Tibial nerve (tissue), 4 donors: Measurements from ENCODE around the gene RAD1. TPM values are rescaled to one million over a fixed set of nuclear protein-coding genes. Genes with fewer than 3 reads are reported as not detected.

Source experiments
- DNase-seq, 2 donors: peaks; one replicate each; pipeline ENCODE4 v3.0.0-alpha.2; 2019; ENCODE audit warnings: low spot score in 2 of 2
- H3K27ac ChIP-seq, 4 donors: fragments of 200-600 bp; sonication (generic) in 3 of 4; one replicate each; pipeline ENCODE4 v1.5.1; 2017 to 2019; ENCODE audit warnings: mild to moderate bottlenecking in 1 of 4
- H3K27me3 ChIP-seq, 2 donors: fragments of 200-600 bp; sonication (generic) in 1 of 2; one replicate each; pipeline versions ENCODE4 v1.5.1 to v1.6.0; 2017 to 2019
- H3K36me3 ChIP-seq, 3 donors: fragments of 200-600 bp; sonication (generic); one replicate each; pipeline ENCODE4 v1.5.1; 2018 to 2019
- H3K4me1 ChIP-seq, 4 donors: fragments of 200-600 bp; sonication (generic) in 3 of 4; one replicate each; pipeline ENCODE4 v1.5.1; 2017 to 2019
- H3K4me3 ChIP-seq, 4 donors: fragments of 200-600 bp; sonication (generic) in 3 of 4; one replicate each; pipeline ENCODE4 v1.5.1; 2017 to 2019; ENCODE audit warnings: mild to moderate bottlenecking in 1 of 4, moderate library complexity in 1 of 4
- H3K9me3 ChIP-seq, 4 donors: fragments of 200-600 bp; sonication (generic) in 3 of 4; one replicate each; pipeline ENCODE4 v1.5.1; 2017 to 2019
- EP300 ChIP-seq, 2 donors: sonication (generic); formaldehyde crosslinking; IDR thresholded peaks; one replicate each; pipeline ENCODE4 v1.6.1; 2017; ENCODE audit warnings: antibody characterized with exemption in 2 of 2, mild to moderate bottlenecking in 1 of 2
- POLR2A ChIP-seq, 2 donors: fragments of 450-650 bp; IDR thresholded peaks; one replicate each; pipeline ENCODE4 v1.6.1; 2017; ENCODE audit warnings: antibody characterized with exemption in 2 of 2, mild to moderate bottlenecking in 2 of 2, moderate library complexity in 2 of 2
- WGBS, 2 donors: methylation state at CpG; one replicate each; pipeline ENCODE4 v1.1.5; 2018; 5-methylcytosine and 5-hydroxymethylcytosine counted together
- total RNA-seq, 4 donors: library from RNA; depleted of rRNA; stranded (reverse); fragments of >200 nt; gene quantifications; one replicate each; pipeline ENCODE4 v1.1.0, GENCODE V29; 2016
- TF ChIP-seq, protein P1 (sequence below), 5 experiments: fragments of 200-600 bp in 3 of 5; fragments of 450-650 bp in 2 of 5; sonication (generic) in 3 of 5; IDR thresholded peaks; one replicate each; pipeline ENCODE4 v1.5.1; 2016 to 2019; ENCODE audit warnings: antibody characterized with exemption in 5 of 5, mild to moderate bottlenecking in 3 of 5, moderate library complexity in 2 of 5

Gene RAD1, protein sequence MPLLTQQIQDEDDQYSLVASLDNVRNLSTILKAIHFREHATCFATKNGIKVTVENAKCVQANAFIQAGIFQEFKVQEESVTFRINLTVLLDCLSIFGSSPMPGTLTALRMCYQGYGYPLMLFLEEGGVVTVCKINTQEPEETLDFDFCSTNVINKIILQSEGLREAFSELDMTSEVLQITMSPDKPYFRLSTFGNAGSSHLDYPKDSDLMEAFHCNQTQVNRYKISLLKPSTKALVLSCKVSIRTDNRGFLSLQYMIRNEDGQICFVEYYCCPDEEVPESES
- total RNA-seq, result 10 to 100 TPM; 12.3 to 22.3 (median 16.7) TPM

DNA sequence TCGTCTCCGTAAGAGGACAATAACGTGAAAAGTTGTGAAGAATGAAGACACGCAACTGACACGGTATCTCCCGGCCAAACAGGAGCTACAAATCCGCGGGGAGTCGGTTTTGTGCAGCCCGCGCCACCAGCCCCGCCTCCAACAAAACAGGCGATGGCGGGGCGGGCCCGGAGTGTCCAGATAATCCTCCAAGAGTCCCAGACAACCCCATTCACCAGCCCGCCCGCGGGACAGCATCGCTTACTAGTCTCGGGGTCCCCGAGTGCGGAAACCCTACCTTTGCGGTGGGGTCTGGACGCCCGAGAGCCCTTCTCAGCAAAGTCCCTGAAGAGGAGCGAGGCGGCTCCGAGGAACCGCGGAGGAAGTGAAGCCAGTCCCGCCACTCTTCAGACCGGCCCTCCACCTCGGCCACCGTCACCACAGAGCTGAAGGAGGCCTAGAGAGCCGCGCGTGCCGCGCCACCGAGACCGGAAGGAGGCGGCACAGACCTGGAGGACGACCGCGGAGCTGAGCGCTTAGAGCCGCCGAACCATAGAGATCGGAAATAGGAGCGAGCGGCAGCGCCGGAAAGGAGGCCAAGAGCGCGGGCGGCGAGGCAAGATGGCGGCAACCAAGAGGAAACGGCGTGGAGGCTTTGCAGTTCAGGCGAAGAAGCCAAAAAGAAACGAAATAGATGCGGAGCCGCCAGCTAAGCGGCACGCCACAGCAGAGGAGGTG lies at the start of gene RAD1, which contains the start of gene BRIX1:
Gene RAD1, minus strand, starts transcription at position 366 of the 717 bp plus-strand sequence. CDS start 612 bp downstream, outside the sequence.
Gene BRIX1, plus strand, starts transcription at position 573 of the 717 bp plus-strand sequence. Its CDS starts 28 bp downstream, at position 601.
- Histone ChIP-seq H3K4me1 (peaks cover 0 to 42% (median 25%) of the 10 kb centered on the region in 4 donors), H3K27ac (peak within 1 kb of the TSS; percentile 47 to 94 (median 86))

DNA sequence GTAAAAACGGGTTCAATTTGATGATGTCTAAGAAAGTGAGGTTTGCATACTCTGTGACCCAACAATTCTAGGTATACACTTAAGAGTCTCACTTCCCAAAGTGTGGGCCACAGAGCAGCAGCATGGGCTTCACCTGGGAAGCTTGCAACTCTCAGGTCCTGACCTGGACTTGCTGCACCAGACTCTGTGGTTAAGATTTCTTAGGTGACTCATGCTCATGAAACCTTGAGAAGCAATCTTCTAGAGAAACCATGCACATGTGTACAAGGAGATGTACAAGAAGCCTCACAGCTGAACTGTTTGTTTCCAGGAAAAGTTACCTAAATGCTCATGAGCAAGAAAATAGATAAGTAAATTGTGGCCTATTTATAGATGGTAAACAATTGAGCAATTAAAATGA lies 44.0 kb upstream of the RAD1 start:
- Histone ChIP-seq H3K9me3 (no peaks in the 10 kb centered on the region), H3K4me1 (peaks cover 0 to 6% (median 0%) of the 10 kb centered on the region in 4 donors), H3K36me3 (peaks cover 0 to 12% (median 0%) of the 10 kb centered on the region in 3 donors), H3K27ac (peak overlapping the region in 1 of 4 donors; percentile 16), H3K4me3 (no peak overlapping the region), H3K27me3 (no peaks in the 10 kb centered on the region)
- DNase-seq, result no peak
- WGBS, 2 donors, result 88 to 96% methylated on average over 1 of the region's 1 CpG
- TF ChIP-seq POLR2A (IDR thresholded peaks at IDR 0.05) (no peak), EP300 (IDR thresholded peaks at IDR 0.05) (no peak)
- TF ChIP-seq, protein P1, sequence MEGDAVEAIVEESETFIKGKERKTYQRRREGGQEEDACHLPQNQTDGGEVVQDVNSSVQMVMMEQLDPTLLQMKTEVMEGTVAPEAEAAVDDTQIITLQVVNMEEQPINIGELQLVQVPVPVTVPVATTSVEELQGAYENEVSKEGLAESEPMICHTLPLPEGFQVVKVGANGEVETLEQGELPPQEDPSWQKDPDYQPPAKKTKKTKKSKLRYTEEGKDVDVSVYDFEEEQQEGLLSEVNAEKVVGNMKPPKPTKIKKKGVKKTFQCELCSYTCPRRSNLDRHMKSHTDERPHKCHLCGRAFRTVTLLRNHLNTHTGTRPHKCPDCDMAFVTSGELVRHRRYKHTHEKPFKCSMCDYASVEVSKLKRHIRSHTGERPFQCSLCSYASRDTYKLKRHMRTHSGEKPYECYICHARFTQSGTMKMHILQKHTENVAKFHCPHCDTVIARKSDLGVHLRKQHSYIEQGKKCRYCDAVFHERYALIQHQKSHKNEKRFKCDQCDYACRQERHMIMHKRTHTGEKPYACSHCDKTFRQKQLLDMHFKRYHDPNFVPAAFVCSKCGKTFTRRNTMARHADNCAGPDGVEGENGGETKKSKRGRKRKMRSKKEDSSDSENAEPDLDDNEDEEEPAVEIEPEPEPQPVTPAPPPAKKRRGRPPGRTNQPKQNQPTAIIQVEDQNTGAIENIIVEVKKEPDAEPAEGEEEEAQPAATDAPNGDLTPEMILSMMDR (IDR thresholded peaks at IDR 0.05), result no peak

More for the DNA sequence above, at the start of gene RAD1, which contains the start of gene BRIX1:
- H3K27me3 ChIP-seq, result no peaks in the 10 kb centered on the region
- peak; percentile 91 for DNase-seq
- H3K9me3 ChIP-seq, result no peaks in the 10 kb centered on the region
- peak within 1 kb of the TSS; percentile 72 to 98 (median 81) for H3K4me3 ChIP-seq
- TF ChIP-seq, protein P1 (IDR thresholded peaks at IDR 0.05), result peak in 3 of 5 experiments; percentile 16 to 62 (median 40)
- peak in 1 of 2 donors; percentile 48 for TF ChIP-seq POLR2A (IDR thresholded peaks at IDR 0.05)
- peak; percentile 70 to 97 for TF ChIP-seq EP300 (IDR thresholded peaks at IDR 0.05)
- 0 to 1% methylated on average over 57 to 67 of the region's 67 CpGs for WGBS, 2 donors
- H3K36me3 ChIP-seq, result peaks cover 0 to 34% (median 0%) of the 10 kb centered on the region in 3 donors

DNA sequence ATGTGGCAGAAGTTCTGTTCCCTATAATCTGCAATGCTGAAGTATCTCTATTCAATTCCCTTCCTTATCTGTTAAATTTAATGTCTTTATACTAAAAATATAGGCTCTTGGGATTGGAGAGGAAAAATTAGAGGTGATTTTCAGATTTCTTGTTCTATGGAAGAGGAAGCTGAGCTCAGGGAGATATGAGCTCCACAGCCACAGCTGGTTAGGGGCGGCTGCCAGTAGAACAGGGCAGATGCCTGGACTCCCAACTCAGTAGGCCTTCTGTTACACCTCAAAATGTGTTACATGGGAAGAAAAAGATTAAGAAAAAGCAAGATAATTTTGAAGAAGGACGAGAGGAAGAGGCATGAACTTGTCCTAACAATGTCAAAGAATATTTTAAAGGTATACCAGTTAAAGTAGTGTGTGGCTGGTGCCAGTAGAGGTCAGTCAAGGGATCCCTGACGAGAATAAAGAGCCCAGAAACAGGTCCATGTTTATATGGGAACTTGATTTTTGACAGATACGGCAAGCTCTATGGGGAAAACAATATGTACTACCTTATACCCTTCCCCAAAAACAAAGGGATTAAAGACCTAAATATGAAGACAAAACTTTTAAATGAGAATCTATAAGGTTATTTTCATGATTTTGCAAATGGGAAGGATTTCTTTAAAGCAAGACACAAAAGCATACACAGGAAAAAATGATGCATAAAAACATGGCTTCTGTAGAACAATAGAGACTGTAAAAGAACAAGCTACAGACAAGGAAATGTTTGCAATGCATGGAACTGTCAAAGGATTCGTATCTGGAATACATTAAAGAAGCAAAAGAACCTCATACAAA lies 42.8 kb upstream of the RAD1 start:
- Histone ChIP-seq H3K27ac (peak overlapping the region in 1 of 4 donors; percentile 5), H3K9me3 (no peaks in the 10 kb centered on the region), H3K4me1 (peaks cover 0 to 6% (median 0%) of the 10 kb centered on the region in 4 donors), H3K27me3 (no peaks in the 10 kb centered on the region), H3K4me3 (no peak overlapping the region), H3K36me3 (peaks cover 0 to 23% (median 4%) of the 10 kb centered on the region in 3 donors)
- DNase-seq, result peak in 1 of 2 donors; percentile 20
- WGBS, 2 donors, result 38 to 40% methylated on average over 5 of the region's 5 CpGs
- TF ChIP-seq, protein P1 (IDR thresholded peaks at IDR 0.05), result peak in 4 of 5 experiments; percentile 20 to 35 (median 24)
- no peak for TF ChIP-seq POLR2A (IDR thresholded peaks at IDR 0.05)

DNA sequence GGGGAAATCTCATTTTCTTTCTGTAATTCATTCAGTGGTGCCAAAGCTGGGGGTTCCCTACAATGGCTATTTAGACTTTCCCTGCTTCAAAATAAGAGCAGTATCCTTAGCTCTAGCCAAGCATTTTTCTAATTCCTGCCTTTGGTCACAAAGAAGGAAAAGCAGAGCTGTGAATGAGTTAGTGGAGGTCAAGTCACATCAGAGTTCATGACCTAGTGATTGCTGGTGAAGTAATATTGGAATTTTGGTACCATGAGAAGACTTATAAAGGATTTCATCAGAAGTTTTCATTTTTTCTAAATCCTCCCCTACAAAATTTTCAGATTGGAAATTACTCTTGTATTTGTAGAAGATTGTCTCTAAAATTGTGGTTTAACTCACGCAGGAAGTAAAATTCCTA lies 42.0 kb upstream of the RAD1 start:
- no peak for TF ChIP-seq EP300 (IDR thresholded peaks at IDR 0.05)
- TF ChIP-seq, protein P1 (IDR thresholded peaks at IDR 0.05), result no peak
- no peak for TF ChIP-seq POLR2A (IDR thresholded peaks at IDR 0.05)
- WGBS, 2 donors, result 68 to 73% methylated on average over 1 of the region's 1 CpG
- peaks cover 0 to 31% (median 4%) of the 10 kb centered on the region in 3 donors for H3K36me3 ChIP-seq
- no peak overlapping the region for H3K4me3 ChIP-seq
- H3K9me3 ChIP-seq, result no peaks in the 10 kb centered on the region
- peaks cover 0 to 6% (median 0%) of the 10 kb centered on the region in 4 donors for H3K4me1 ChIP-seq
- no peak for DNase-seq
- no peak overlapping the region for H3K27ac ChIP-seq
- no peaks in the 10 kb centered on the region for H3K27me3 ChIP-seq
